Upper lobe of left lung (tissue), 4 donors: ENCODE measurements around the gene CLASP1.

ENCODE experiments used
- CTCF ChIP-seq, 6 experiments: fragments of 450-650 bp in 4 of 6; fragments of 200-600 bp in 2 of 6; sonication (generic) in 2 of 6; IDR thresholded peaks; one replicate each; pipeline ENCODE4 v1.5.1; 2016 to 2019; ENCODE audit warnings: antibody characterized with exemption in 6 of 6
- EP300 ChIP-seq, 4 donors: sonication (generic); formaldehyde crosslinking; IDR thresholded peaks; one replicate each; pipeline ENCODE4 v1.5.1; 2017; ENCODE audit warnings: antibody characterized with exemption in 4 of 4, control low read depth in 2 of 4
- POLR2A ChIP-seq, 4 donors: fragments of 450-650 bp; IDR thresholded peaks; one replicate each; pipeline ENCODE4 v1.5.1; 2016 to 2017; ENCODE audit warnings: antibody characterized with exemption in 4 of 4, mild to moderate bottlenecking in 2 of 4
- POLR2AphosphoS5 ChIP-seq, 2 donors: sonication (generic); formaldehyde crosslinking; IDR thresholded peaks; one replicate each; pipeline ENCODE4 v1.5.1; 2017; ENCODE audit warnings: antibody characterized with exemption in 2 of 2

- TF ChIP-seq POLR2AphosphoS5 (IDR thresholded peaks at IDR 0.05) (no peak), CTCF (IDR thresholded peaks at IDR 0.05) (no peak), EP300 (IDR thresholded peaks at IDR 0.05) (no peak), POLR2A (IDR thresholded peaks at IDR 0.05) (no peak)
These were observed 15.8 kb downstream of the CLASP1 start for GRCh38 chr2:121633463-121633862.
